GM21619 (cell line): ENCODE data around the gene CTBP2.

Experiments used
- ATAC-seq: cut with Tn5 transposase; IDR thresholded peaks from one replicate; pipeline ENCODE4 v1.9.1; 2021; ENCODE audit not compliant: unreplicated experiment

The CTBP2 gene

GRCh38 chr10:125107166-125107949 lies 53.0 kb downstream of the CTBP2 start:
- ATAC-seq, result no peak

- no peak for ATAC-seq
Measured at GRCh38 chr10:125106586-125106985, 53.8 kb downstream of the CTBP2 start.

DNA sequence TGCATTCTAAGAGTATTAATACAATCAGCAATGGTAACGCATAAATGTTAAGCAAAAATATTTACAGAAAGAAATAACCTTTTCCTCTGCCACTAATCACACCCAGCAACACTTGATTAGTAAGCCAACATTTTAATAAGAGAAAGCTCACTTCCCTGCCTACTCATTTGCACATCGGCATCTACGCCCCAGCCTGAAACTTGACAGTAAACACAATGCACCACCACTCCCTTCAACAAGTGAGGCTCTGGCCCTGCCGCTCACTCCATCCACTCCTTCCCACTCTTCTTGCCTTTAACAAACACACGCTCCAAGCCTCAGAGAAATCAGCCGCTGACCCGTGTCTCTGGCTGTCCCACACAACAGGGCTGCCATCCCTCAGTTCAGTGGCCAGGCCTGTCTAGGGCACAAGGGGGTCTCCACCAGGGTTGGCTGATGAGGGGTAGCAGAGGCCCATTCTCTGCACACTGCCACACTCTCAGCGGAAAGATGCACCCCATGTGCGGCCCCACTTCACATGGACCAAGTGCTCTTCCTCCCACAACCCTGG lies 54.6 kb downstream of the CTBP2 start:
- no peak for ATAC-seq

DNA sequence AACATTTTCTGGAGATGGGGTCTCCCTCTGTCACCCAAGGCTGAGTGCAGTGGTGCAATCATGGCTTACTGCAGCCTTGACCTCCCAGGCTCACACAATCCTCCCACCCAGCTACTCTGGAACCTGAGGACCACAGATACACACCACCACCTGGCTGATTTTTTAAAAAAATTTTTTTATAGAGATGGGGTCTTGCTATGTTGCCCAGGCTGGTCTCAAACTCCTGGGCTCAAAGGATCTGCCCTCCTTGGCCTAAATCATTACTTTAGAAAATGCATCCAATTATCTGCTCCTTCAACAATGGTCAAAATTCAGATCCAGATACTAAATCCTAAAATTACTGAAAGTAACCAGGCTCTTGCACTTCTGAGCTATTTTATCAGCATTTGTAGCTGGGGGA lies 55.2 kb downstream of the CTBP2 start:
- no peak for ATAC-seq

GRCh38 chr10:125104559-125104958 lies 55.8 kb downstream of the CTBP2 start:
- no peak for ATAC-seq

- no peak for ATAC-seq
Measured at GRCh38 chr10:125103924-125104323, 56.4 kb downstream of the CTBP2 start.

GRCh38 chr10:125103466-125103865 lies 56.9 kb downstream of the CTBP2 start:
- no peak for ATAC-seq

DNA sequence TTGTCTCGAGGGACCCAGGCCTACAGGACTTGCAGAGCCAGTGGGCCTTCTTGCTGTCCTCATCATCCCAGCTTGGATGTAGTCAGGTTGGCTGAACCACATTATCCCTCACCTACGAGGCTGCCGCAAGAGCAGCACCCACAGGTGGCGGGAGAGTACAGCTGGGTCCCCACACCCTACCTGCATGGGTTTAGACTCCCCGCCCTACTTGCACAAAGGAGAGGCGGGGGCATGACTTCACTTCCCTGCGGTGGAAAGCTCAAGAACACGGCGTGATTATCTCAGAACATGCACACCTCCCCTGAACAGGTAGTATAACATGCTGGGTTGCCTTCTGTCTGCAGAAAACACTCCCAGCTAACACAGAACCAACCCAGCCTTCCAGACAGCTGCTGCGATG lies 57.5 kb downstream of the CTBP2 start:
- no peak for ATAC-seq

DNA sequence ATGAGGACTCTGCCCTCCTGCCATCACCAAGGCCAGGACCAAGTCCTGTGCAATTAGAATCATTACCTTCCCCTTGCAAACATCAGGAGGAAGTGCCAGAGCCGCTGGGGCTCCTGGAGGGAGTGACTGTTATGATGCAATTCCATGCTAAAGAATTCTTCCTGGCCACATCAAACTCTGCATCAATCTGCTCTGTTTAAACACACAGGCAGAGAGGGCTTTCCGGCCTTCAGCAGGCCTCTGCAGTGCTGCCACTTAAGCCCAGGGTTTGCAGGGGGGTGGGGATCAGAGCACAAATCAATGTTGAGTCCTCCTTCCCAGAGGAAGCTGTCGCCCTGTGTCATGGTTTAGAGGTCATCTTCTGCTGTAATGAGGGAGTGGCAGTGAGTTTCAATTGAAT lies 58.1 kb downstream of the CTBP2 start:
- no peak for ATAC-seq

DNA sequence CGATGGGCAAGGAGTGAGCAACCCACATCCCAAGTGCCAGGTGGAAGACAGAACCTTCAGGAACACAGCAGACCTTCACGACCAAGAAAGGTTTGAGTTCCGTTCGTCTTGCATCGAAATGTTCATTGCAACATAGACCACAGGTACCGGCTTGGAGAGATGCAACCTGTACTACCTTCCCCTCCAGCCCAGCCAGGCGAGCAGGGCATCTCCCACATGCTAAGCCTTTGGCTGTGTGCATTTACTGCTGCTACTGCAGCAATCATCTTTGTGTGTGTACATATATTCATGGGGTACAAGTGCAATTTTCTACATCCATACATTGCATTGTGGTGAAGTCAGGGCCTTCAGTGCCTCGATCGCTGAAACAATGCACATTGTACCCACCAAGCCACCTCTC lies 58.8 kb downstream of the CTBP2 start:
- ATAC-seq, result no peak

DNA sequence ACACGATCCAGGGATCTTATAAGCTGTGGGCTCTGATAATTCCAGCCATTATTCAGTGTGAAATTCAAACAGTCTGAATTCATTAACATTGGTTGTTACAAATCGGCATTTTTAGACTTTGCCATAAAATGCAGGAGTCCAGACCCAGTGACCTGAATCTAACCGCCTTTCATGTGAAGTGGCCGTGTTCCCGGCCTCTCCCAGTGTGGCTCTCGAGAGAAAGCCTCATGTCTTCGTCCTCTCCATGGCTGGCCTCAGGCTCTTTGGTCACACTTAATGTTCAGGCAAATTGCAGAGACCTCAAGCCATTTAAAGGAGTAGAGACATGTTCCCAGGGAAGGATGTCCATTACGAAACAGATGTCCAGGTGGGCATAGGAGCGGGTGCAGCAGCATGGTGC lies 59.3 kb downstream of the CTBP2 start:
- no peak for ATAC-seq

DNA sequence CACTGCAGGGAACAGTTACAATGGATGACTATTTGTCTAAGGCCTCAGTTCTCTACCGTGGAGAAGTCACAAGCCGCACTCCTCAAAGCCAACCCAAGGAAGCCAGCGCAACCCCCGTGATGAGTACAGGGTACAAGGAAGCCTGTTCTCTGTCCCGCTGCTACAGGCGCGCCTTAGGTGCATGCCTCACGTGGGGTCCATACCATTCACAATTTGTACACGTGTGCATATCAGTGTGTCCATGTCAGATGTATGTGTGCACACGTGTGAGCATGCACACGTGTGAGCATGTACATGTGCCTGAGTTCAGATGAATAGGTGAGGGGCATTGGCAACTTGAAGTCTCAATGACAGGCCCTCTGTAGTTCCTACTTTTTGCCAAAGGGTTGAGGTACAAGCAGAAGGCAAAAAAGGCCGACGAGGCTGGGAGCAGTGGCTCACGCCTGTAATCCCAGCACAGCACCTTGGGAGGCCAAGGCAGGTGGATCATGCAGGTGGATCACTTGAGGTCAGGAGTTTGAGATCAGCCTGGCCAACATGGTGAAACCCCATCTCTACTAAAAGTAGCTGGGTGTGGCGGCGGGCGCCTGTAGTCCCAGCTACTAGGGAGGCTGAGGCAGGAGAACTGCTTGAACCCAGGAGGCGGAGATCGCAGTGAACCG lies 62.8 kb downstream of the CTBP2 start:
- no peak for ATAC-seq

DNA sequence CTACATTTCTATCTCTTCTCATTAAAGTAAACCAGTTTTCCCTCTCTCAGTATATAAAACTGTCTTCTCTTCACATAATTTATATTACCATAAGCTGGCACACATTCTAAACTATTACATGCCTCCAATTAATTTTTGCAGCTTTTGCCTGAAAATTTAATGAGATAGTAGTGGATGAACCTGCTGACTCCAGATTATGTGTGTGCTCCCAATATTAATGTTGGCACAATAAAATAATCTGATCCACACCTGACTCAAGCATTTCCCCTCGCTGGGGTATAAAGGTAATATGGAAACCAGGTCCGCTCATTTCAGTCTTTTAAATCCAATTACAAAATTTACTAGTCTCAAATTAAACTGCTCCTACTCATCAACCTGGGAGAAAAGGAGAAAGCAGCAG lies 63.4 kb downstream of the CTBP2 start:
- ATAC-seq, result no peak

DNA sequence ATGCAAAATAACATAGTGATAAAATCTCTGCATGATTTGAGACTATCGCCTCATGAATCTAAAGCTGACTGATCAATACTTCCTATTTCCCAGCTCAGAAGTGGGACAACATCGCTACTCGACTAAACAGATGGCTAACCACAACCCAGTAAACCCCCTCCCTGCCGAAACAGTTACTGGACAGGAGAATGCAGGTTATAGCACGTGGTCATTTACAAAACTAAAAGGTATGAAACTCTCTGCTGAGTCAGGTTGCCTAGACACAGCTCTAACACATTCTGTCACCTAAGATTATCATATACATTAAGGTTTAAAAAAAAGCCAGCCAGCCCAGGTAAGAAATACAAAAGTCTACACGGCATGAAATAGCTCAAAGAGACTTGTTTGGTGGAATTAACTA lies 64.0 kb downstream of the CTBP2 start:
- no peak for ATAC-seq

DNA sequence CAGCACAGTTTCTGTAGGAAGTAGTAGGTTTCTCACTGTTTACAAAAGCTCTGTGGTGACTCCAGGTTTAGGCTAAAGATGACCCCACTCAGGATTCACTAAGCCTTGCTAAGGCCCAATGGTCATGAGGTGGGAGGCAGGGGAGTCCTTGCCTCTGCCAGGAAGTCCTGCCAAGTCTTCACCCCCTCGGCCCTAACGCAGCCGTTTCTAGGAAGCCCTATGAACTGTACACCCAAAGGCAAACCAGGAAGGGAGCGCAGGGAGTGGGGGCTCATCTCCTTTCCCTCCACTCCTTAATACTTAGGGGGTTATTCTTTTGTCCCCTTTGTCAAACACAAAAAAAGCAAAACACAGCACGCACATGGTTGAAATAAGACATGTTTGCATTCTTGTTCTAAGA lies 64.6 kb downstream of the CTBP2 start:
- no peak for ATAC-seq

- no peak for ATAC-seq
Measured at GRCh38 chr10:125095228-125095627, 65.1 kb downstream of the CTBP2 start.

GRCh38 chr10:125094806-125095205 lies 65.6 kb downstream of the CTBP2 start:
- ATAC-seq, result no peak

DNA sequence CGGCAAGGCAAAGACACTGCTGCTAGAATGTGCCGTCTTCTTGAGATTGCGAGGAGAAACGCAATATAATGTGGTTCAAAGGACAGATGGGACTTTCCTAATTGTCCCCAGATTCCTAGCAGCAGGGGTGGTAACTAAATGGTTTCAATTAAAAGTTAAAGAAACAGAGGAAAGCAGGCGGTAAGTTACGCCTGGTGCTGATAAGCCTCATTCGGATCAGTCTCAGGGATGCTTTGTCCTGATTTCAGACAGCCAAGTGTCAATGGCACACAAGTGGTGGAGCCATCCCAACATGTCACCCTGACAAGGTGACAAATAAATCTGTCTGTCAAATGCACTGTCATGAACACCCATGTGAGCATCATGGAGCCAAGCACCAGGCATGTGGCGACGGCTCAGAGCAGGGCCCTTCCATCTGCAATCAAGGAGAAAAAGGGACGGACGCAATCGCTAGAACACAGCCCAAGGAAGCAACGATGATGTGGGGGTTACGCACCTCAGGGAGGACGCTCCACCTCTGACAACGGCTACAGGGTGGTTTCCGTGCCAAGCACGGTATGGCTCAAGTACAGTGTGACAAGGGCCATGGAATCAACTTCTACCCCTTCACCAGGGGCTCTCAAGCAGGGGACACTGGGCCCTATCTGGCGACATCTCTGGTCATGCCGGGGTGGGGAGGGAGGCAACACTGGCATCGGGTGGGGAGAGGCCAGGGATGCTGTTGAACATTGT lies 66.2 kb downstream of the CTBP2 start:
- no peak for ATAC-seq

DNA sequence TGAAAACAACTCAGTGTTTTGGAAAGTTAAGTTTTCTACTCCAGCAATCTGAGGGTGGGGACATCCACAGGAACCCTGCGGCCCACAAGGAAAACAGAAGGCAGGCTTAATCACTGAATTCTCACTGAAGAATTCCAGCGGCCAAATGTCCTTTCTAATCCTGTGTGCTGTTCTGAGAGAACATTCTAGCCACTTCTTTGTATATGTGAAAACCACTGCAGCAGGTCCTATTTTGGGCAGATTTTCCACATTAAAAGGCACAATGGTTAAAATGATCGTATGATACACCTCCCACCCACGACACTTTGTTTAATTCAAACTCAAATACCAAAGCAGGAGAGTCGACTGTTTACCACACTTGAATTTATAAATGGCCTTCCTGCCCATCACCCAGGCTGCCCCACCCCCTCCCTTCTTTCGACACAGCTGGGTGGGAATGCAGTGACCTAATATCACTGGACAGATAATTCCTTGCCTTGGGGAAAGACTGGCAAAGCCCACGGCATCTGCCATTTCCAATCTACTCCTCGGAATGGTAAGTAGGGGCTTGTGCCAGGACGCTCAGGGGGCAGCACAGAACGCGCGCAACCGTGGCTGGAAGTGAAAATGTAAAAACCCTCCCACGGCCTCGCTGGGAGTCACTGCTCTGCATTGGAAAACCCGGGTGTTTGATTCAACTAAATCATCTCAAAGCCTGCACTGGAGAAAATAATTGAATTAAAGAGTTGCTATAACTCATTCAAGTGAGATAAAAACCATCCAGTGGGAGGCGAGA lies 67.0 kb downstream of the CTBP2 start:
- no peak for ATAC-seq

DNA sequence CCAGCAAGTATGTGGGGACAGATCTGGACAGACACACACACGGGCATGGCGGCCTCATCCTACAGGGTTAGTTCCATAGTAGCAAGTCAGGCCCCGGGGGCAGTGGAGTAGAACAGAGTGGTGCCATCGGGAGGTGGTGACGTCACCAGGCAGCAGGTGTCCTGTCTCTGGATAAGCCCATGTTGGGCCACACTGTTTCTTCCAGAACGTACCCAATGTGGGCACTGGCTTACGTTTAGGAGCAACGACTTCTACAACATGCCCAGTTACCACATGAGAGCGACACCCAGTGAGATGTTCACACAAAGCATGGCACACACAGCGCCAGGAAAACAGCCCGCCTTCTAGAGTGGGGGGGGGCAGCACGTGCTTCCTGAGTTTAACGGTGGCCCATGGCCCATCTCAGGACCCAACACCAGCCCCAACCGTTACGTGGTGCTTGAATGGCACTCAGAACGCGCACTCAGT lies 67.8 kb downstream of the CTBP2 start:
- ATAC-seq, result no peak

- ATAC-seq, result no peak
Measured at GRCh38 chr10:125091891-125092290, 68.5 kb downstream of the CTBP2 start.
